ENCODE results near the gene NEDD1.

The NEDD1 gene

DNA sequence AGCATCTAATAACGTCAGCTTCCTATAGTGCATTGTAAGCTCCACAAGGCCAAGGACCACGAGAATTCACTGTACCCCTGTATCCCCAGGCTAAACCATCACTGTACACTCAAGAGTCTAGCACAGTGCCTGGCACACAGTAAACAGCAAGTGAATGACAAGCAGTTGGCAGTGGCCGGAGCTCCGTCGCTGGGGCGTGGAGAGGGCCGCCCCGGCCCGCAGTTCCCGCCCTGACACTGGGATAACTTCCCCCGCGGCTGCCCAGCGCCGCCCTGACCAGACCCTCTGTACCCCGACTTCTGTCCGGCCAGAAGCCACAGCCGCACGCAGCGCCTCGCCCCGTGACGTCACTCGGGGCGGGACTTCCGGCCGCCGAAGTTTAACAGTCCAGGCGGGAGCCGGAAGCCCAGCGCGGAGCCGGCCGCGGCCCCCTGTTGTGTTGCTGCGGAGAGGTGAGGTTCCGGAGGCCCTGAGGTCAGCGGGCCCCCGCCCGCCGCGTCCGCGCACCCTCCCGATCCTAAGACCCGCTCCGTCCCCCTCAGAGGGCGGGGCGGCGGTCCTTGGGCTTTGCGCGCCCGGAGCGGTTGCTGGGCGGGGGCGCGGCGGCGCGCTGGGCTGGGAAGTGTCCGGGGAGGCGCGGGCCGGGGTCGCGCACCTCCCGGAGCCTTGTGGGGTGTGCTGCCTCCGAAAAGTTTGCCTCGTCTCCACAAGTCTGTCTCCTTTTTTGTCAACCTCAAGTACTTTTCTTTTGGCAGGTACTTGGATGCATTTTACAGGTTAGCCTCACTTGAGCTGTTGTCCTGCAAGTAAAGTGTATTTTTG lies at the start of gene NEDD1:
NEDD1 (plus strand) TSS at position 409 of the 822 bp plus-strand sequence. CDS start 2,503 bp downstream, outside the sequence.
- intact Hi-C loops (cut with DNase I): no loop called here
- DNase-seq: peak; percentile 65 to 90 (median 82)

- DNase-seq: no peak
- intact Hi-C loops (cut with DNase I): no loop called here
These were observed 48.9 kb upstream of the NEDD1 start for GRCh38 chr12:96858162-96858561.

- no peak for DNase-seq
- intact Hi-C loops (cut with DNase I): no loop called here
These were observed 45.4 kb upstream of the NEDD1 start for GRCh38 chr12:96861656-96862055.

- intact Hi-C loops (cut with DNase I): no loop called here
- no peak for DNase-seq
These were observed 44.7 kb upstream of the NEDD1 start for GRCh38 chr12:96862326-96862725.

DNA sequence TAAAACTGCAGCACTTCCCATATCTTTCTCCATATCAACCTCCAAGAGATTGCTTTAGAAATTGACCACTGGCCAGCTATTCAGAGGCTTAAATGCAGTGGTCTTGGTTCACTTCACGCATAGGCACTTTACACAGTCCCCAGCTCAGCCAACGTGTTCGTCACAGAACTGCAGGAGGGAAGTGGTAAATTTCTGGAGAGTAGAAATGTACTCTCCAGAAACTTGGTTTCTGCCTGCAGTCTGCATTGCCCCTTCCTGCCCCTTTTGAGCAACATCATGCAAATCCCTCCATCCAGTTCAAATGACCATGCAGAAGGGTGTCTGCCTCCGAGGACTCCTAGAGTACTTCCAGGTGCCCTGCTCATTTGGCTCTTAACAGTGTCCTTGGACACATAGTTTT lies 42.7 kb upstream of the NEDD1 start:
- intact Hi-C loops (cut with DNase I): no loop called here

GRCh38 chr12:96866801-96867590 lies 40.1 kb upstream of the NEDD1 start:
- no peak for DNase-seq
- intact Hi-C loops (cut with DNase I): no loop called here

More for the DNA sequence above, 42.7 kb upstream of the NEDD1 start:
- no peak for DNase-seq

- intact Hi-C loops (cut with DNase I): no loop called here
- DNase-seq: no peak
These were observed 36.1 kb upstream of the NEDD1 start for GRCh38 chr12:96870946-96871345.

DNA sequence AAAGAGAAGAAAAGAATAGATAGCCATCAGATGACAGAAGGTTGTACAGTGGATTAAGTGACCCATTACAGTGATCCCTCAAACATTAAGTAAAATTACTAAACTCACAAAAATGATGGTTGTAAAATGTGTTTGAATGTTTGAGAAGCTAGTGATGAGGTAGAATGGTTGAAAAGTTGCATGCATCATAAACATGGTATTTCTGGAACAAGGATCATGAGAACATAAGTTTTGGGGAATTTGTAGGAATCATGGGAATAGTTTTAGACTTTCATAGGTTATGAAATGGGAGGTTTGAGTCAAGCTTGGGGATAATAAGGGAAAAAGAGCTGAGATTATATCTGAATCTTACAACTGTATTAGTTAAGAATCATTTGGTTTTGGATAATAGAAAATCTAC lies 34.1 kb upstream of the NEDD1 start:
- no peak for DNase-seq
- intact Hi-C loops (cut with DNase I): no loop called here

DNA sequence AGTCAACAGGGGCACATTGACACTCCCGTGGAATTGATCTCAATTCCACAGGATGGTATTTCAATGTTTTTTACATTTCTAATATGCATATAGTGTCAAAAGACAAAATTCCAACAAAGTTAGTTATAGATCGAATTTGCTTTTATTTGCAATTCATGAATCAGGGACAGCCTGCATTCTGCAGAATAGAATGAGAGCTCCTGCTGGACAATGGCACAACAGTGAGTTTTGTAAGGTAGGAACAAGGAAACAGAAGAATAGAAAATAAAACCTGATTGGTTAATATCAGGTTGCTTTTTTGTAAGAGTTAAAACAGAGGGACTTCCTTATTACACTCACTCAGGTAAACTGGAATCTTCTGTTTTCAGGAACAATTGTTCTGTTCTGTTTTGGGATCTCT lies 32.8 kb upstream of the NEDD1 start:
- no peak for DNase-seq
- intact Hi-C loops (cut with DNase I): no loop called here

GRCh38 chr12:96876966-96877365 lies 30.1 kb upstream of the NEDD1 start:
- no peak for DNase-seq
- intact Hi-C loops (cut with DNase I): no loop called here

GRCh38 chr12:96878704-96879103 lies 28.4 kb upstream of the NEDD1 start:
- intact Hi-C loops (cut with DNase I): no loop called here
- no peak for DNase-seq

DNA sequence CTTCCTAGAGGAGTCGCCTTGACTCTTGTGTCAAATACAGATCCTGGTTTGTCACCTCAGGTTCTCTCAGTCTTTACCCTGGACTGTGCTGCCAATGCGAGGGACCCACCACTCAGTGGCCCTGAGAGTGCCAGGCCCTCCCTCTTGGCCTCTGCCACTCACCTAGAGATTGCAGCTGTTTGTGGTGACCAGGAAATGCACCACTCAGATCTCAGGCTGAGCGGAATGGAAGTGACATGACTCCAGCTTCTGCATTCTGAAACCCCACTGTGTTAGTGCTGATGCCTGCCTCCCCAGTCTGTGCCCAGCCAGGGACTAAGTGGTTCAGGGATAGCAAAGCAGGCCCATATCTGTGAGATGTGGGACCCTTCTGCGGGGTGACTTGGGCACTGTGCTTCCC lies 27.8 kb upstream of the NEDD1 start:
- DNase-seq: no peak
- intact Hi-C loops (cut with DNase I): no loop called here

DNA sequence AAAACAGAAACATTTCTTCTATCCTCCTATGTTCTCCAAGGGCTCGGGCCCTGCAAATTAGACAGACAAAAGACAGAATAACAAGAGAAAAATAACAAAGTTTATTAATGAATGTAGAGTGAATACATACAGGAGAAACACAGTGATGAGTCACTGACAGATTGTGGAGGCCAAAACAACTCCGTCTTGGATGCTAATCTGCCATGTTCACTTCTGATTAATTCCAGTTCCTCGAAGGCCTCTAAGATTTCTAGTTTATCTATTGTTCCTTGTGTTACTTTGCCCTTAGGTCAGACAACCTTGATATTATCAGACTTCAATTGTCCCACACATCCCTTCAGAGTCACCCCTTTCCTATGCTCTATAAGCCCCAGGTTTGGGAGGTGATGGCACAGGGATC lies 26.8 kb upstream of the NEDD1 start:
- intact Hi-C loops (cut with DNase I): no loop called here
- no peak for DNase-seq

DNA sequence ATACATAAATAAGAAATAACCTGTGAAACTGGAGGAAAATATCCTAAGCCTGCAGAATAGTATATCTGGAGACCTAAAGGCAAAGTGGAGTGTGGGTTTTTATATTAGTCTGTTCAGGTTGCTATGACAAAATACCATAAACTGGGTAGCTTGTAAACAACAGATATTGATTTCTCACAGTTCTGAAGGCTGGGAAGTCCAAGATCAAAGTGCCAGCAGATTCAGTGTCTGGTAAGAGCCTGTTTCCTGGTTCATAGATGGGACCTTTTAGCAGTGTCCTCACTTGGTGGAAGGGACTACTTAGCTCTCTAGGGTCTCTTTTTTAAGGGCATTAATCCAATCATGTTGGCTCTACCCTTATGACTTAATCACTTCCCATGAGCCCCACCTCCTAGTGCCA lies 25.4 kb upstream of the NEDD1 start:
- no peak for DNase-seq
- intact Hi-C loops (cut with DNase I): no loop called here

GRCh38 chr12:96882862-96883261 lies 24.2 kb upstream of the NEDD1 start:
- intact Hi-C loops (cut with DNase I): no loop called here
- peak in 3 of 42 donors; percentile 6 to 24 (median 17) for DNase-seq

DNA sequence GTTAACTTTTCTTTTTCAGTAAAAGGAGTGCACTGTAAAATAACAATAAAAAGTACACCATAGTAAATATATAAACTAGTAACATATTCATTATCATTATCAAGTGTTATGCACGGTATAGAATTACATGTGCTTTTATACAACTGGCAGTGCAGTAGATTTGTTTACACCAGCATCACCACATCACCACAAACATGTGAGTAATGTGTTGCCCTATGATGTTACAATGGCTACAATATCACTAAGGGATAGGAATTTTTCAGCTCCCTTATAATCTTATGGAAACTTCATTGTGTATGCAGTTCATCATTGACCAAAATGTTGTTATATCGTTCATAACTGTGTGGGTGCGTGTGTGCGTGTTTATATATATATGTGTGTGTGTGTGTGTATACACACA lies 23.5 kb upstream of the NEDD1 start:
- intact Hi-C loops (cut with DNase I): no loop called here
- no peak for DNase-seq

GRCh38 chr12:96886998-96887677 lies 19.9 kb upstream of the NEDD1 start:
- peak in 29 of 42 donors; percentile 6 to 73 (median 28) for DNase-seq
- intact Hi-C loops (cut with DNase I): no loop called here

- no peak for DNase-seq
- intact Hi-C loops (cut with DNase I): no loop called here
These were observed 17.7 kb upstream of the NEDD1 start for GRCh38 chr12:96889273-96889933.

GRCh38 chr12:96890331-96890730 lies 16.7 kb upstream of the NEDD1 start:
- DNase-seq: no peak
- intact Hi-C loops (cut with DNase I): no loop called here

All from head of caudate nucleus (tissue), 42 donors.